NCI-H2081 treated with DMSO at 0.1 percent for 48 hours (cell line): ENCODE results near the gene PHACTR1.

Experiments
- DNase-seq: peaks from one replicate; lab custom pipeline; 2025; lab: John Stamatoyannopoulos, UW

The PHACTR1 gene

GRCh38 chr6:13032566-13032965, 316.0 kb downstream of the PHACTR1 start:
- no peak for DNase-seq

DNA sequence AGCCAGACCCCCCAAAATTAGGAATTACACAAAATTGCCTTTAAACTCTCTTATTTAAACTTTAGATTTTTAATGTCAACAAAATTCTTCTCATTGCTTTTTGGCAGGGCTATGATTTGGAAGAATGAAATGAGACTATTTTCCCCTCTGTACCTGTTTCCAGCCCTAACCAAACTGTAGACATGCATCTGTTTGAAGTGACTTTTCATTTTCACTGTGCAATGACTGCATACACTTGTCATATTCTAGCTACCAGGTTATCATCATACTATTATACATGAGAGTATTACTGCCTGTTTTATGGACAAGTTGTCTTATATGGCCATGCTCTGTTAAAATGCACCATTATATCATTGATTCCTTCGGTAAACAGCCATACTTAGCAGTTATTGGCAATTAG, 316.6 kb downstream of the PHACTR1 start:
- no peak for DNase-seq

- DNase-seq: no peak
These were observed 317.7 kb downstream of the PHACTR1 start for GRCh38 chr6:13034316-13034715.

DNA sequence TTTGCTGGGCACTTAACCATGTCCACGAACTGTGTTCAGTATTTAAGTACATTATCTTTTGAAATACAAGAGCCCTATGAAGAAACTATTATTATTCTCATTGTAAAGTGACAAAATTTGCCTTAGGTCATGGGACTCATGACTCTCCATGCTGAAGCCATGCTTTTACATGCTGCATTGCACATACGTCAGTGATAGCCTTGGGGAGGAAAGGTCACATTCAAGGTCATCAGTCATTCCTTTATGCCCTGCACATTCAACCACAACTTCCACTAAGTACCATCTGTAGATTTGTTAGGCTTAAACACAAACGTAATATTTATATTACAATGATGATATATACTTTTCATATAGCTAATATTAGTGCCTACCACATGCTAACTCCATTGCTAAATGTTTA, 319.0 kb downstream of the PHACTR1 start:
- no peak for DNase-seq

DNA sequence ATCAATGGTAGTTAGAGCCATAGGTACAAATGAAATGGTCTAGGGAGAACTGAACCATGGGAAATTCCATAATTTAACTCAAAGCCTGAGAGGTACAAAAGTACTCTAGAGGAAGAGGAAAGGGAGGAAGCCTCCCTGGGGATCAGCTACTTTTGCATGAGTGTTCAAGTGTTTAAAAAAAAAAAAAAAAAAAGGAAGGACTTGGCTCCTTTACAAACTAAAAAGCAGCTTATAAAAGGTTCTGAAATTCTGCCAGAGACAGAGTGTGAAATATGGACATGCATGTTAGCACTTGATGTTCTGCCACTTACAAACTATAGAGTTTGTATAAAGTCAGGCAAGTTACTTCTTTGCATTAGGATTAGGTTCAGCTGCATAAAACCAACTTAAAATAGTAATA, 321.7 kb downstream of the PHACTR1 start:
- no peak for DNase-seq

DNA sequence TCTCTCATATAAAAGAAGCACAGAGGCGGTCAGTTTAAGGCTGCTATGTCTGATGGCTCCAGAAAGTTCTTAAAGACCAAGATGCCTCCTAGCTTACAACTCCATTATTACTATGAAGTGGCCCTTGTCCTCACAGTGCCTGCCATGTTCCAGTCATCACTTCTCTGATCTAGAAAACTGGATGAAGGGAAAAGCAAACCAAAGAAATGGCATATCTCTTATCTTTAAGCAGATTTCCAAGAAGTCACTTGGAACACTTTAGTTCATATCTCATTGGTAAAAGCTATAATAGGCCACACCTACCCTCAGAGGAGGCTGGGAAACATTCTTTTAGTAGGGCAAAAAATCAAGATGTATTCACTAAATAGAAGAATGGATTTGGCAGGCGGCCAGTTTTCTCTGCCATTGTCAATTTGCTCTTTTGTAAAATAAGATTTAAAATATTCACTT, 322.2 kb downstream of the PHACTR1 start:
- no peak for DNase-seq

DNA sequence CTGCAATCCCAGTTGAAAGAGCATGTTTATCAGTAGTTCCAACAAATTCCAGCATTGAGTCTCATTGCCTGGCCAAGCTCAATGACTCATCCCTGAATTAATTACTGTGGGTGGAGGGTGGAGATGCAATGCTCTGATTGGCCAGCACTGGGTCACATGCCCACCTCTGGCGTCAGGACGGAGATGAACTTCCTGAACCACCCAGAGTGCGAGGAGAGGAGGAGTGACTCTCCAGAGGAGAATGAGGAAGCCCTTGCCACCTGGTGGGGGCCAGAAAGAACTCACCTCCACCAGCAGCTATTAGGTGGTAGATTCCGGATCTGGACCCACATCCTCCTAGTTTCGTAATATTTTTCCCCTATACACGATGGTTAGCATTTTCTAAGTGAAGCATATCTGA, 327.8 kb downstream of the PHACTR1 start:
- DNase-seq: no peak

- DNase-seq: no peak
These were observed 328.3 kb downstream of the PHACTR1 start for GRCh38 chr6:13044896-13045295.

DNA sequence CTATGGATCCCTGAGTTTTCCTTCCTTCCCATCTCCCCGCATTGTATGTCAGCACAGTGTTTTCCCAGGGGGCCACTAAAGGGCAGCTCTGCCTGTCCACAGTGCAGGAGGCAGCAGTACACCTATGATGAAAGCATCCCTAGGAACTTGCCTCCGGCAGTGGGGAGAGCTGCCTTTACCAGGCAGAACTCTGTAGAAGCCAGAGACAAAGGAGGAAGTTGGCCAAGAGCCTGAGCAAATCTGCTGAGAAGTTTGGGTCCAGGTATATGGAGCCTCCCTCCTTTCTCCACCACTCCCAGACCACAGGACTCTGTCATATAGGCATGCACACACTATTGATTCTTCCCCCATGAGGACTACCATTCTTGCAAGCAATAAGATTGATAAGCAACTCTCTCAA, 329.1 kb downstream of the PHACTR1 start:
- DNase-seq: no peak

DNA sequence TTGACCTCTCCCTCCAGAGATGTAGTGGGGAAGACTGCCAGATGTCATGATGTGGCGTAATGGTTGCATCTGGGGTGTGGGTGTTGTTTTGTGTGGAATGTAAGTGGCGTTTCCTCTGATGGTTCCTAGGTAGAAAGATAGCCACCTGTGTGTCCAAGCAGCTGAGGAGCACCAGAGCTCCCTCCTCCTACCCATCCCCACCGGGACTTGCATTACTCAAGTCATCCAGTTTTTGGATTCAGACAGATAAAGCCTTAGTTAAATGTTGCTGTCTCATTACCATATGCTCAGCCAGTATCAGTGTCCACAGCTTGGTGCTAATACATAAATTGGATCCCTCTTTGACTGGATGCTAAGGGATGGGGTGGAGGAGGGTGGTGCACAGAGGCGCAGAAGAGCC, 329.5 kb downstream of the PHACTR1 start:
- DNase-seq: no peak

DNA sequence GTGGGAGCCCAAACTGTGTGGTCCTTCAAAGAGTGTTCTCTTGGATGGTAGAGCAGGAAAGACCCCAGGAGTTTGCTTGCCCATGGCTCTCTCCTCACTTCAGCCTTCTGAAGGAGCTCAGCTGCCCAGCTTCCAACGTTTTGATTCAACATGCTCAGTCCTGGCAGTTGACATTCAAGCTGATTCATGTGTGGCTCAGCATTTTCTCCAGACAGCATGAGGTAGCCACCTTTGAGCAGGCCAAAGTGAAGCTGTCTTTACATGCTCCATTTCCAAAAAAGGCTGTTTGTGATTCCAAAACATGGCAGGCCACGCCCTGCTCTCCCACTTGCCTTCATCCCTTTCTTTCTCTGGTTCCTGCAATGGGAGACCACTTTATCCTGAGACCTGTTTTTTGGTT, 331.5 kb downstream of the PHACTR1 start:
- DNase-seq: no peak

GRCh38 chr6:13049666-13050254, 333.2 kb downstream of the PHACTR1 start:
- no peak for DNase-seq

GRCh38 chr6:13053006-13053461, 336.5 kb downstream of the PHACTR1 start:
- DNase-seq: no peak

GRCh38 chr6:13058051-13058450, 341.5 kb downstream of the PHACTR1 start:
- DNase-seq: no peak

DNA sequence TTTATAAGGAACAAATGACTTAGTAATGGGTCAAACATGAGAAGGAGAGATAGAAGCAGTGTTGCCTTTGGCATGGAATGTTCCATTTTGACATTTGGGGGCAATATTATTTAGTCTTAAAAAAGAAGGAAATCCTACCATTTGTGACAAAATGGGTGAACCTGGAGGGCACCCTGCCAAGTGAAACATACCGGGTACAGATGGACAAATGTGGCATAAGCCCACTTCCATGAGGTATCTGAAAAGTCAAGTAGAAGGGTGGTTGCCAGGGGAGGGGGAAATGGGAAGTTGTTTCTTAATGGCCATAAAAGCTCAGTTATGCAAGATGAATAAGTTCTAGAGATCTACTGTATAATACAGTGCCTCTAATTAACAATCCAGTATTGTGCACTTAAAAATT, 342.5 kb downstream of the PHACTR1 start:
- DNase-seq: no peak

- no peak for DNase-seq
These were observed 346.8 kb downstream of the PHACTR1 start for GRCh38 chr6:13063300-13063918.

- no peak for DNase-seq
These were observed 349.0 kb downstream of the PHACTR1 start for GRCh38 chr6:13065581-13065980.

- DNase-seq: no peak
These were observed 349.5 kb downstream of the PHACTR1 start for GRCh38 chr6:13066050-13066449.

DNA sequence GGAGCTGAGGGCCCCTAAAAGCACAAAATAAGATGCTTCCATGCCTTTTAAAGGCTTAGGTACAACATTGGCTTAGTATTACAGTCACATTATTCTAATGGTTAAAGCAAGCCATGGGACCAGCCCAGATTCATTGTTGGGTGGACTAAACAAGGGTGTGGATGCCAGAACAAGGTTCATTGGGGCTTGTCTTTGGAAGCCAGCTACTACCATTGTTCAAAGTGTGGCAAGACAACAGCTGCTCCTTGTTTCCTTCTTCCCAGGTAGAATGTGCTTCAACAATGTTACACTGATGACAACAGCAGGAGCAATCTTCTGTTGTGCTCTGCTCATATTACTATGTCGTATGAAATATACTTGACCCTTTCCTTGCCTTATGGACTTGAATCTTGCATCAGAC, 350.3 kb downstream of the PHACTR1 start:
- DNase-seq: no peak

GRCh38 chr6:13068586-13069210, 352.1 kb downstream of the PHACTR1 start:
- DNase-seq: no peak

DNA sequence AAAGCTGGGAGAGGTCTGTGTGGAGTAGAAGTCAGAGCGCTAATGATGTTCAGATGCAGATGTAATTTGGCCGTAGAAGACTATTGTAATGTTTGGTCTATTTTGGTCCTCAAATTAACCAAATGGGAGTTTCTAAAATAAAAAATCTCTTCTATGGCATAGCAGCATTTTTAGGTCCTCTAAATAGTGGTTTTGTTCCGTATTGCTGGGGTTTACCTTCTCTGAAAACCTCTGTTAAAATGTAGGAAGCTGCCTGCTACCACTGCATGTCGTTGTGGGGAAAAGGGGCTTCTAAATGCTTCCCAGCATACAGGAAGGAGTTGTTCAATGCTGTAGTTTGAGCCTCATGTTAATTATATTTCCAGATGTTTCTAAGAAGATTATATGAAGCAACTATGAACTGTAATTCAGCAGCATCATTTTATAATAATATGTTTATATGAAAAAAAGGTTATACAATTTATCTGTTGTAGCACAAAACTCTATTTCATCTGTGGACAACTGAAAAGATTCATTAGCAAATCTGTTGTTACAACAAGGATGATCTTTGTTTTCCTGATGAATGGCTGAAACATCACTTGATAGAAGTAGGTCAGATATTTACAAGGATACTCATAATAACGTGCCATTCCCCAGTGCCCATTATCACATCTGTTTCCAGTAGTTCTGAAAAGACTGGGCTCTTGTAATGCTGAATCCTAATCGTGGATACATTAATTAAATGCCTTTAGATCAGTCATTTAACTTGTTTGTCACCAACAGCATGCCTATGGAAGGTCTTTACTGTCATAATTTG, 355.2 kb downstream of the PHACTR1 start:
- DNase-seq: no peak

- no peak for DNase-seq
These were observed 356.2 kb downstream of the PHACTR1 start for GRCh38 chr6:13072686-13073347.
